K562 (cell line): ENCODE results near the gene DACT3.

Experiments
- C11orf30 ChIP-seq: fragments of 450-650 bp; IDR thresholded peaks from 2 replicates; pipeline ENCODE4 v1.6.1; 2016; ENCODE audit warnings: low read depth, mild to moderate bottlenecking
- ELF1 ChIP-seq: fragments of 200-800 bp; sonication (Bioruptor generic); IDR thresholded peaks from 2 replicates; pipeline ENCODE4 v1.6.1; 2016; ENCODE audit warnings: missing genetic modification characterization, missing compliant biosample characterization
- ETV6 ChIP-seq, 3 experiments: fragments of 150-350 bp in 1 of 3; sonication (generic) in 1 of 3; formaldehyde crosslinking in 1 of 3; IDR thresholded peaks; 2 replicates each; pipeline versions ENCODE4 v1.6.1 to v1.8.0; 2014 to 2022; ENCODE audit warnings: borderline replicate concordance in 2 of 3, low read depth in 2 of 3, antibody characterized with exemption in 1 of 3, low read length in 1 of 3, mild to moderate bottlenecking in 1 of 3, missing genetic modification reagents in 1 of 3
- MCM5 ChIP-seq: fragments of 450-650 bp; IDR thresholded peaks from 2 replicates; pipeline ENCODE4 v1.6.1; 2016; ENCODE audit warnings: low read depth
- NFIC ChIP-seq: fragments of 450-650 bp; IDR thresholded peaks from 2 replicates; pipeline ENCODE4 v1.6.1; 2017; ENCODE audit warnings: mild to moderate bottlenecking, inconsistent platforms
- NR4A1 ChIP-seq, 2 experiments: fragments of 250-450 bp in 1 of 2; fragments of 450-650 bp in 1 of 2; sonication (Bioruptor Pico) in 1 of 2; IDR thresholded peaks; 2 replicates each; pipeline versions ENCODE4 v1.4.0 to v1.6.1; 2016 to 2020; ENCODE audit warnings: mild to moderate bottlenecking in 2 of 2, missing compliant biosample characterization in 1 of 2, missing genetic modification characterization in 1 of 2, moderate library complexity in 1 of 2
- POLR2AphosphoS2 ChIP-seq: IDR thresholded peaks from 2 replicates; pipeline ENCODE4 v1.6.1; 2012; ENCODE audit warnings: low read length, improper control_type of control experiment
- PRMT5 ChIP-seq: sonication (generic); formaldehyde crosslinking; IDR thresholded peaks from 2 replicates; pipeline ENCODE4 v1.5.0; 2020; ENCODE audit warnings: missing genetic modification reagents
- ZBED1 ChIP-seq: IDR thresholded peaks from 2 replicates; pipeline ENCODE4 v1.6.1; 2014
- ZC3H8 ChIP-seq: fragments of 450-650 bp; IDR thresholded peaks from 2 replicates; pipeline ENCODE4 v1.6.1; 2017
- ZNF551 ChIP-seq: fragments of 250-450 bp; sonication (Bioruptor Pico); IDR thresholded peaks from 2 replicates; pipeline ENCODE4 v1.5.0; 2021; ENCODE audit warnings: mild to moderate bottlenecking, moderate library complexity
- TF ChIP-seq, protein P1 (sequence below), 3 experiments: IDR thresholded peaks in 2 of 3; conservative IDR thresholded peaks in 1 of 3; 2 replicates each; pipeline ENCODE4 v1.5.1; 2011 to 2012; ENCODE audit warnings: low read length in 3 of 3, mild to moderate bottlenecking in 3 of 3, control low read depth in 2 of 3, improper control_type of control experiment in 1 of 3, inconsistent platforms in 1 of 3, low read depth in 1 of 3, mixed read lengths in 1 of 3, moderate library complexity in 1 of 3; ENCODE audit not compliant: insufficient read depth in 2 of 3
- TF ChIP-seq, protein P2 (sequence below): fragments of 450-650 bp; IDR thresholded peaks from one replicate; pipeline ENCODE4 v1.6.1; 2018; ENCODE audit warnings: mild to moderate bottlenecking, moderate library complexity; ENCODE audit not compliant: partially characterized antibody
- TF ChIP-seq, protein P3 (sequence below), 2 experiments: fragments of 450-650 bp in 1 of 2; sonication (generic) in 1 of 2; formaldehyde crosslinking in 1 of 2; IDR thresholded peaks in 1 of 2; conservative IDR thresholded peaks in 1 of 2; 2 replicates each; pipeline versions ENCODE4 v1.6.1 to v1.8.1; 2016 to 2023; ENCODE audit warnings: mild to moderate bottlenecking in 2 of 2, moderate library complexity in 2 of 2, inconsistent platforms in 1 of 2, missing genetic modification reagents in 1 of 2

DNA sequence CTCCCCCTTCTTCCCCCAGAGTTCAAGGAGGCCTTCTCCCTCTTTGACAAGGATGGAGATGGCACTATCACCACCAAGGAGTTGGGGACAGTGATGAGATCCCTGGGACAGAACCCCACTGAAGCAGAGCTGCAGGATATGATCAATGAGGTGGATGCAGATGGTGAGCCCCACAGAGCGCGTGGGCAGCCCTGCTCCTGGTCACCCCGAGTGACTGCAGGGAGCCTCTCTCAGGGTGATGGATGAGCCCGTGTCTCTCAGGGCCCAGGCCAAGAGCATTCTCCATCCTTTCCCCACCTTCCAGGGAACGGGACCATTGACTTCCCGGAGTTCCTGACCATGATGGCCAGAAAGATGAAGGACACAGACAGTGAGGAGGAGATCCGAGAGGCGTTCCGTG is 52.8 kb downstream of the DACT3 start:
- TF ChIP-seq PRMT5 = no peak
- no peak for TF ChIP-seq ZC3H8
- TF ChIP-seq, protein P1, sequence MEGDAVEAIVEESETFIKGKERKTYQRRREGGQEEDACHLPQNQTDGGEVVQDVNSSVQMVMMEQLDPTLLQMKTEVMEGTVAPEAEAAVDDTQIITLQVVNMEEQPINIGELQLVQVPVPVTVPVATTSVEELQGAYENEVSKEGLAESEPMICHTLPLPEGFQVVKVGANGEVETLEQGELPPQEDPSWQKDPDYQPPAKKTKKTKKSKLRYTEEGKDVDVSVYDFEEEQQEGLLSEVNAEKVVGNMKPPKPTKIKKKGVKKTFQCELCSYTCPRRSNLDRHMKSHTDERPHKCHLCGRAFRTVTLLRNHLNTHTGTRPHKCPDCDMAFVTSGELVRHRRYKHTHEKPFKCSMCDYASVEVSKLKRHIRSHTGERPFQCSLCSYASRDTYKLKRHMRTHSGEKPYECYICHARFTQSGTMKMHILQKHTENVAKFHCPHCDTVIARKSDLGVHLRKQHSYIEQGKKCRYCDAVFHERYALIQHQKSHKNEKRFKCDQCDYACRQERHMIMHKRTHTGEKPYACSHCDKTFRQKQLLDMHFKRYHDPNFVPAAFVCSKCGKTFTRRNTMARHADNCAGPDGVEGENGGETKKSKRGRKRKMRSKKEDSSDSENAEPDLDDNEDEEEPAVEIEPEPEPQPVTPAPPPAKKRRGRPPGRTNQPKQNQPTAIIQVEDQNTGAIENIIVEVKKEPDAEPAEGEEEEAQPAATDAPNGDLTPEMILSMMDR (IDR thresholded peaks at IDR 0.05 in 2 of 3, conservative IDR thresholded peaks at IDR 0.05 in 1 of 3; ENCODE audit: insufficient read depth in 2 of 3, low read depth in 1 of 3, low read length in 3 of 3) = no peak
- TF ChIP-seq ELF1 (tag) = no peak
- no peak for TF ChIP-seq POLR2AphosphoS2
- TF ChIP-seq ETV6 (IDR thresholded peaks at IDR 0.05; ENCODE audit: borderline replicate concordance in 1 of 2, low read depth in 2 of 2, low read length in 1 of 2) = no peak
- no peak for TF ChIP-seq ETV6 (CRISPR knock-in tag; IDR thresholded peaks at IDR 0.05; ENCODE audit: borderline replicate concordance)
- TF ChIP-seq ZNF551 (CRISPR knock-in tag) = no peak
- no peak for TF ChIP-seq NFIC
- TF ChIP-seq NR4A1 (CRISPR knock-in tag; IDR thresholded peaks at IDR 0.05) = no peak
- TF ChIP-seq NR4A1 (tag; IDR thresholded peaks at IDR 0.05) = no peak
- TF ChIP-seq, protein P2, sequence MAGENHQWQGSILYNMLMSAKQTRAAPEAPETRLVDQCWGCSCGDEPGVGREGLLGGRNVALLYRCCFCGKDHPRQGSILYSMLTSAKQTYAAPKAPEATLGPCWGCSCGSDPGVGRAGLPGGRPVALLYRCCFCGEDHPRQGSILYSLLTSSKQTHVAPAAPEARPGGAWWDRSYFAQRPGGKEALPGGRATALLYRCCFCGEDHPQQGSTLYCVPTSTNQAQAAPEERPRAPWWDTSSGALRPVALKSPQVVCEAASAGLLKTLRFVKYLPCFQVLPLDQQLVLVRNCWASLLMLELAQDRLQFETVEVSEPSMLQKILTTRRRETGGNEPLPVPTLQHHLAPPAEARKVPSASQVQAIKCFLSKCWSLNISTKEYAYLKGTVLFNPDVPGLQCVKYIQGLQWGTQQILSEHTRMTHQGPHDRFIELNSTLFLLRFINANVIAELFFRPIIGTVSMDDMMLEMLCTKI = no peak
- TF ChIP-seq, protein P3, sequence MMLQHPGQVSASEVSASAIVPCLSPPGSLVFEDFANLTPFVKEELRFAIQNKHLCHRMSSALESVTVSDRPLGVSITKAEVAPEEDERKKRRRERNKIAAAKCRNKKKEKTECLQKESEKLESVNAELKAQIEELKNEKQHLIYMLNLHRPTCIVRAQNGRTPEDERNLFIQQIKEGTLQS (IDR thresholded peaks at IDR 0.05) = no peak
- TF ChIP-seq, protein P3 (CRISPR knock-in tag; conservative IDR thresholded peaks at IDR 0.05) = no peak
- no peak for TF ChIP-seq C11orf30
- TF ChIP-seq ZBED1 = no peak
- no peak for TF ChIP-seq MCM5
